Loucy (cell line): ENCODE measurements around the gene HLA-DOA.
A peak's percentile ranks its signal among the peaks of the same experiment; 100 is the strongest.

Experiments used
- H2AFZ ChIP-seq: fragments of 200-600 bp; sonication (generic); 2 replicates; pipeline ENCODE4 v1.6.0; 2016; ENCODE audit warnings: antibody characterized with exemption, mild to moderate bottlenecking, low read length, moderate library complexity
- H3F3A ChIP-seq: fragments of 200-600 bp; 2 replicates; pipeline ENCODE4 v1.6.0; 2016; ENCODE audit warnings: antibody characterized with exemption, low read depth, mild to moderate bottlenecking
- H3K27me3 ChIP-seq: fragments of 200-600 bp; sonication (generic); 2 replicates; pipeline ENCODE4 v1.6.1; 2014; ENCODE audit warnings: low read length, mild to moderate bottlenecking; ENCODE audit not compliant: insufficient read depth, poor library complexity, severe bottlenecking
- H3K36me3 ChIP-seq: fragments of 200-600 bp; sonication (generic); 2 replicates; pipeline ENCODE4 v1.6.1; 2016; ENCODE audit warnings: low read length; ENCODE audit not compliant: insufficient read depth
- H3K4me1 ChIP-seq: fragments of 200-600 bp; sonication (generic); 2 replicates; pipeline ENCODE4 v1.5.1; 2014; ENCODE audit warnings: low read length, mild to moderate bottlenecking; ENCODE audit not compliant: insufficient read depth, poor library complexity, severe bottlenecking
- H3K4me2 ChIP-seq: fragments of 200-600 bp; sonication (generic); 2 replicates; pipeline ENCODE4 v1.6.0; 2014; ENCODE audit warnings: antibody characterized with exemption, low read length, low read depth, mild to moderate bottlenecking; ENCODE audit not compliant: poor library complexity, severe bottlenecking
- H3K4me3 ChIP-seq: fragments of 200-600 bp; sonication (generic); 2 replicates; pipeline ENCODE4 v1.5.1; 2014; ENCODE audit warnings: low read length, mild to moderate bottlenecking, mixed read lengths; ENCODE audit not compliant: poor library complexity, severe bottlenecking
- H3K79me2 ChIP-seq: fragments of 200-600 bp; sonication (generic); 2 replicates; pipeline ENCODE4 v1.6.1; 2014; ENCODE audit warnings: low read length; ENCODE audit not compliant: insufficient read depth
- H3K9ac ChIP-seq: fragments of 200-600 bp; sonication (generic); 2 replicates; pipeline ENCODE4 v1.6.0; 2014; ENCODE audit warnings: mild to moderate bottlenecking, low read depth, low read length, moderate library complexity; ENCODE audit not compliant: poor library complexity, severe bottlenecking
- H3K9me2 ChIP-seq: fragments of 200-600 bp; sonication (generic); replicated peaks from 2 replicates; pipeline ENCODE4 v1.6.1; 2016; ENCODE audit warnings: low read depth, low read length, mixed read lengths
- H3K9me3 ChIP-seq: fragments of 200-600 bp; sonication (generic); 2 replicates; pipeline ENCODE4 v1.6.1; 2014; ENCODE audit warnings: mild to moderate bottlenecking, antibody characterized with exemption, low read length, low read depth; ENCODE audit not compliant: insufficient read depth
- H4K20me1 ChIP-seq: fragments of 200-600 bp; sonication (generic); 2 replicates; pipeline ENCODE4 v1.6.0; 2014; ENCODE audit warnings: antibody characterized with exemption, low read length, mild to moderate bottlenecking; ENCODE audit not compliant: insufficient read depth, poor library complexity, severe bottlenecking
- EZH2phosphoT487 ChIP-seq: fragments of 200-600 bp; IDR thresholded peaks from 2 replicates; pipeline ENCODE4 v1.6.1; 2018; ENCODE audit warnings: antibody characterized with exemption, mild to moderate bottlenecking, moderate library complexity, borderline replicate concordance
- TF ChIP-seq, protein P1 (sequence below): fragments of 200-600 bp; sonication (generic); conservative IDR thresholded peaks from 2 replicates; pipeline ENCODE4 v1.5.1; 2014; ENCODE audit warnings: mild to moderate bottlenecking, antibody characterized with exemption, low read length

The HLA-DOA gene

GRCh38 chr6:33014841-33015634 lies 5.6 kb upstream of the HLA-DOA start:
- H3K36me3 ChIP-seq: no peaks in the 10 kb centered on the region
- H3K4me3 ChIP-seq: no peak overlapping the region
- no peak overlapping the region for H2AFZ ChIP-seq
- no peaks in the 10 kb centered on the region for H3F3A ChIP-seq
- H3K4me2 ChIP-seq: no peak overlapping the region
- no peaks in the 10 kb centered on the region for H3K27me3 ChIP-seq
- TF ChIP-seq EZH2phosphoT487: no peak
- TF ChIP-seq, protein P1, sequence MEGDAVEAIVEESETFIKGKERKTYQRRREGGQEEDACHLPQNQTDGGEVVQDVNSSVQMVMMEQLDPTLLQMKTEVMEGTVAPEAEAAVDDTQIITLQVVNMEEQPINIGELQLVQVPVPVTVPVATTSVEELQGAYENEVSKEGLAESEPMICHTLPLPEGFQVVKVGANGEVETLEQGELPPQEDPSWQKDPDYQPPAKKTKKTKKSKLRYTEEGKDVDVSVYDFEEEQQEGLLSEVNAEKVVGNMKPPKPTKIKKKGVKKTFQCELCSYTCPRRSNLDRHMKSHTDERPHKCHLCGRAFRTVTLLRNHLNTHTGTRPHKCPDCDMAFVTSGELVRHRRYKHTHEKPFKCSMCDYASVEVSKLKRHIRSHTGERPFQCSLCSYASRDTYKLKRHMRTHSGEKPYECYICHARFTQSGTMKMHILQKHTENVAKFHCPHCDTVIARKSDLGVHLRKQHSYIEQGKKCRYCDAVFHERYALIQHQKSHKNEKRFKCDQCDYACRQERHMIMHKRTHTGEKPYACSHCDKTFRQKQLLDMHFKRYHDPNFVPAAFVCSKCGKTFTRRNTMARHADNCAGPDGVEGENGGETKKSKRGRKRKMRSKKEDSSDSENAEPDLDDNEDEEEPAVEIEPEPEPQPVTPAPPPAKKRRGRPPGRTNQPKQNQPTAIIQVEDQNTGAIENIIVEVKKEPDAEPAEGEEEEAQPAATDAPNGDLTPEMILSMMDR: peak; percentile 78
- H3K79me2 ChIP-seq: no peaks in the 10 kb centered on the region
- H3K9me3 ChIP-seq: no peaks in the 10 kb centered on the region
- no peaks in the 10 kb centered on the region for H4K20me1 ChIP-seq
- H3K4me1 ChIP-seq: peaks cover 9% of the 10 kb centered on the region
- no peak overlapping the region for H3K9ac ChIP-seq
- H3K9me2 ChIP-seq: no peaks in the 10 kb centered on the region

- no peaks in the 10 kb centered on the region for H3K27me3 ChIP-seq
- no peaks in the 10 kb centered on the region for H3K9me3 ChIP-seq
- H3K4me1 ChIP-seq: no peaks in the 10 kb centered on the region
- no peaks in the 10 kb centered on the region for H4K20me1 ChIP-seq
- no peaks in the 10 kb centered on the region for H3F3A ChIP-seq
- no peaks in the 10 kb centered on the region for H3K79me2 ChIP-seq
- H3K4me3 ChIP-seq: no peak overlapping the region
- H3K36me3 ChIP-seq: no peaks in the 10 kb centered on the region
- TF ChIP-seq, protein P1: no peak
- no peak for TF ChIP-seq EZH2phosphoT487
- H2AFZ ChIP-seq: no peak overlapping the region
- H3K4me2 ChIP-seq: no peak overlapping the region
- no peak overlapping the region for H3K9ac ChIP-seq
- no peaks in the 10 kb centered on the region for H3K9me2 ChIP-seq
These were observed 4.2 kb upstream of the HLA-DOA start for GRCh38 chr6:33013608-33014007.

DNA sequence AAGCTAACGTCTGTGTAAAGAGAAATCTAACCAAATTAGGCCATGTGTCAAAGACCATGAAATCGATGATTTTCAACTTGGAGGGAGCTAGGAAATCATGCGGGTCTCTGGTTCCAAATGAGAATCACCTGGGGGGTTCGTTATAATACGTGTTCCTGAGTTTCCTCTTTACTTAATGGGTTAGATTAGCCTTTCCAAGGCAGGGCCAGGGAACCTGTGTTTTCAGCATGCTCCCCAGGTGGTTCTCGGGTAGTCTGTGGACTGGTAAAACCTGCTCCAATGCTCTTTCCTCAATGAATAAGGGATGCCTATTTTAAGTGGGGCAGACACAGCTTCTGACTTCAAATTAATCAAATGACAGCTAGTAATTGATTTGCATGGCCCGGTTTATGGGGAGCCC lies 965 bp upstream of the HLA-DOA start:
- Histone ChIP-seq H3K4me1 (no peaks in the 10 kb centered on the region), H4K20me1 (no peaks in the 10 kb centered on the region), H3K9me2 (no peaks in the 10 kb centered on the region), H3F3A (no peaks in the 10 kb centered on the region), H3K9ac (no peak overlapping the region), H3K27me3 (no peaks in the 10 kb centered on the region), H3K4me2 (no peak overlapping the region), H3K36me3 (no peaks in the 10 kb centered on the region), H3K79me2 (no peaks in the 10 kb centered on the region), H3K4me3 (no peak overlapping the region), H3K9me3 (no peaks in the 10 kb centered on the region), H2AFZ (no peak overlapping the region)
- TF ChIP-seq, protein P1: no peak
- TF ChIP-seq EZH2phosphoT487: no peak
